Stimulated activated CD4-positive, alpha-beta T cell treated with anti-CD3 and anti-CD28 coated beads, TNF-alpha, amount 100 ng/mL, for 24 hours (primary cell): Measurements from ENCODE around the gene ENG.
"Not testable (repeated sequence)": the region's sequence is repeated elsewhere in the genome, so short reads cannot be mapped to it uniquely, and the experiment has no call there.

Experiments
- DNase-seq, 3 experiments: peaks; one replicate each; pipeline ENCODE4 v3.0.0-alpha.2; 2020; ENCODE audit warnings: low read depth in 3 of 3

ENG gene

DNA sequence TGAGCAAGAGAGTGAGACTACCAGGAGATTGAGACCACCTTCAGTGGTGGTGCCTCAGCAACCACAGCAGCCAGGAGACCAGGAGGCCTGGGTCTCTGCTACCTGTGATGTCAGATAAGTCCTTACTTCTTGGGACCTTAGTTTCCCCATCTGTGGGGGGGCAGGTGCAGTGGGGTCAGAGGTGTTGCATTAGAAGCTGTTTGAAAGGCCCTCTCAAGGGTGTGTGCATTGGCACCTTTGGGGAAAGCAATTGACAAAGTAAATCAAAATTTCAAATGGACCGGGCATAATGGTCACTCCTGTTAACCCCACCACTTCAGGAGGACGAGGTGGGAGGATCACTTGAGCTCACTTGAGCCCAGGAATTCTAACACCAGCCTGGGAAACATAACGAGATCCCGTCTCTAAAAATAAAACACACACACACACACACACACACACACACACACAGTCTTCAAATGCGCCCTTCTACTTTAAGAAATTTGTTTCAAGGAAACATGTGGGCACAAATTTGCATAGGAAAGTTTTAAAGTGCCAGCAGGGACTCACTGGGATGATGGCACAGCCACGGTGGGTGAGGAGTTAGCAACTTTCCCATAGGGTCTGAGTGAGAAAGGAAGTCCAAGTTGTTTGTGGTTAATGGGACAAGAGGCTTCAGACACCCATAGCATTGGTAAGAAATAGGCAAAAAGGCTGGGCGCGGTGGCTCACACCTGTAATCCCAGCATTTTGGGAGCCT is 24.4 kb upstream of the ENG start:
- no peak for DNase-seq

DNA sequence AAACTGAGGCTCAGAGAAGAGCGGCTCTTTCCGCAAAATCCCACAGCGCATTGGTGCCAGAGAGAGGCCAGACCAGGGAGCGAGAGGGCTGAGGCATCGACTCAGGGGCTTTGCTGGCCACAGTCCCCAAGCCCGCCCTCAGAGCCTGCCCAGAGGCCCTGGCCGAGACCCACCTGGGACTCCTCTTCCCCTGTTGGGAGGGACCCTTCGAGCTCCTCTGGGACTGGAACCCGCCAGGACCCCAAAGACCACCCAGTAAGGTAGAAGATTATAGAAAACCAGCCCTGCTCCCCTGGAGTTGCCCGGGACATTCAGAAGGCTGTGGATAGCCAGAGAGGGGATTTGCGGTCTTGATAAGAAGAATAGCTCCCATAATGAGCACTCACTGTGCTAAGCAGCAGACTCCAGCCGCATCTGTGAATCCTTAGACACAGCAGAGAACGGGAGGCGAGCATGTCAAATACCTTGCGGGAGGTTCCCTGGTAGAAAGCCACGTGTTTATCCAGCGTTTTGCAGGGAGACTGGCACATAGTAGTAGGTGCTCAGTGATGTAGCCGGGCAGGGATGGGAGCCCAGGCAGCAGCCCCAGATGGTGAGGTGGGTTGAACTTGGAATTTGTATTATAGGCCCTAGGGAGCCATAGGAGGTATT is 23.7 kb upstream of the ENG start:
- DNase-seq, result no peak

DNA sequence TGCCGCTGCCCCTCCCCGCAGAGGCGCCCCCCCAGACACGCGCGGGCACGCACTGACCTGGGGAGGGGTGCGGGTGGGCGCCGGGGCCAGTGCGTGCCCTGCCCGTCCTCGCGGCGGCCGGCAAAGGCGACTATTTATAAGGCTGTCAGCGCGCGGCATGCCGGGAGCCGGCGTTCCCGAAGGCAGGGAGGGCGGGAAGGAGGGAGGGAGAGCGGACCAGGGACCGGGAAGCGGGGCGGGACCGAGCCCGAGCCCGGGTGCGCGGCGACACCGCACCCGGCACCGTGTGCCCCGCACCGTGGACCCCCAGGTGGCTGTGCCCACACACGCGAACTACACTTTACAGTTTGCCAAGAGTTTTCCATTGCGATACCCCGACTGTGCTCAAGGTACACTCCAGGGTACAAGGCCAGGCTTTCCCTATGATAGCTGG is 23.1 kb upstream of the ENG start, which contains the start of gene AK1:
Gene AK1 (minus strand): TSS at position 110 of the 433 bp plus-strand sequence. CDS start 3,058 bp downstream, outside the sequence.
- DNase-seq, result no peak

DNA sequence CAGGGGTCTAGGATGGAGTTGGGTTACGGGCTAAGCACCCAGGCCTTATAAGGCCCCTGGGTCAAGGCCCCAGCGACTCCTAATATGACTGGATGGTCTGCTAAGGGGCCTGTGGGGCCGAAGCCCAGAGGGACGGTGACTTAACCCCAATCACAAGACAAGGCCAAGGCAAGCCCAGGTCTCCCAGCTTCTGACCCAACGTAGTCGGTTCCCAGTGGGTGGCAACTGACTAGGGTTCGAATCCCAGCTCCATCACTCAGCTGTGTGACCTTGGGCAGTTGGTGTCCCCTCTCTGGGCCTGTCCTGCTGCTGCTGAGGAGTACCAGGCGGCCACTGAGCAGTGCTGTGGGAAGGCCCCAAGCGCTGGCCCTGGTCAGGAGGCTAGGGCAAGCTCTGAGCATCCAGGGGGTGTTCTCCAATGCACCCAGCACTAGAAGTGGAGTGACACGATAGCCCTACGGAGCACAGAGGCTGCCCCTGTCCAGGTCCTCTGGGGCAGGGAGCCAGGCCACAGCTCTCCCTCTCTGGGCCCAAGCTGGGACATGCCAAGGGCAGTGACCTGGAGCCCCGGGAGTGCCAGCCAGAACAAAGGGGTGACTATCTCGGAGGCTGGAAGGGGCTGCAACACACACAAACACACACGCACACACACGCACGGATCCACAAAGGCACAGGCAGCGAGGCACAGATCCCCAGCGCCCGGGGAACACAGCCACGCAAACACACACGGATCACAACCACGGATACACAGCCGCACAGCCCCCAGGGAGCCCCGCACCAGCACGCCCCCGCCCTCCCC is 22.5 kb upstream of the ENG start:
- DNase-seq, result no peak

DNA sequence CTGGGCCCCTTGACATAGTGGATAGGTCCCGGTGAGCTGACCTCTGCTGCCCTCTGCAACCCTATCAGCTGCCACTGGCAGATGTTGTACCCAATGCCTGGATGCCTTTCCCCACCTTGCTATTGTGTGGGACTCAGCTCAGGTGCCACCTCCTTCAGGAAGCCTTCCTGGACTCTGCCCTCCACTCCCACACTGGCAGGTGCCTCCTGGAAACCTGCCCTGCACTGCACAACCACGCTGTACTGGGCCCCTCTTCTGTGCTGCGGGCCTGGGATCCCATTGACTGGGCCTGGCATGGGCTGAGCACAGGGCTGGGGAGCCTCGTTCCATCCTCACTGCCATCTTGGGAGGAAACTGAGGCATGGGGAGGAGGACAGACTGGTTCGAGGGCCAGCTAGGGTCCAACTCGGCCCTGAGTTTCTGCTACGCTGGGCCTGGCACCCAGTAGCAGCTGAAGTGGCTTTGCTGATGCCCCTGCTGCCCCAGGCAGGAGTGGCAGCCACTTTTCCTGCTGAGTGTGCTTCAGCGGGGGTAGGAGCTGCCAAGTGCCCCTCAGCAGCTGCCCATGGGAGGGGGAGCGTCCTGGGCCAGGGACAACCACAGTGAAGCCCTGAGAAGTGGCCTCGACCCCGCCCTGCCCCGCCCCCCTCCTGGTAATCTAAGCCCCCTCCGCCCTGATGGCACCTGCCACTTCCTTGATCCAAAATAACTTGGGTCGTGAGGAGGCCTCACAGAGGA is 21.7 kb upstream of the ENG start:
- DNase-seq, result no peak

DNA sequence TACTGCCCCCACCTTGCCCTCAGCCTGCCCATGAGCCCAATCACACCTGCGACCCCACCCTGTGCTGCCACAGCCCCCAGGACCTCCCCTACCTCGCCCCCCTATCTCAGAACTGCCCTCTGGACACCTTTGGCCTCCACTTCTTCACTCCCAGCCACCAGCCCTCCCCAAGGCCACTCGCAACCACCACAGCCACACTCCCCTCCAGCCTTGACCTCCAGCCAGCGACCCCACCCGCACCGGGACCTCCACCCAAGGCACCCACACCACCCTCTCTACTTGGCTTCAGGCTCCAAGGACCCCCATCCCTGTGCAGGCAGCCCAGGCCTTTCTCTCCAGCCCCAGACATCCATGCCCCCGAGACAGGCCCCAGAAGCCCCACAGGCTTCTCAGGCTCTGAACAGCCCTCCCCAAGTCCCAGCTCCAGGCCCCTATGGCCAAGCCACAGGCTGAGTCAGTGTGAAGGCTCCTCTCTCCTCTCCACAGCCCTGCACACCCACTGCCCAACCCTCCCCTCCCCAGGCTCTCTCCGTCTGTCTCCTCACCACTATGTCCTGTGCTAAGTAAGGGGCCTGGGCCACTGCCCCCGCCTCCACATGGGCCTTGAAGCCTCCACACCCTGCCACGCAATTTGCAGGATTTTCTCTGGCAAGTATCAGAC is 21.0 kb upstream of the ENG start:
- no peak for DNase-seq

DNA sequence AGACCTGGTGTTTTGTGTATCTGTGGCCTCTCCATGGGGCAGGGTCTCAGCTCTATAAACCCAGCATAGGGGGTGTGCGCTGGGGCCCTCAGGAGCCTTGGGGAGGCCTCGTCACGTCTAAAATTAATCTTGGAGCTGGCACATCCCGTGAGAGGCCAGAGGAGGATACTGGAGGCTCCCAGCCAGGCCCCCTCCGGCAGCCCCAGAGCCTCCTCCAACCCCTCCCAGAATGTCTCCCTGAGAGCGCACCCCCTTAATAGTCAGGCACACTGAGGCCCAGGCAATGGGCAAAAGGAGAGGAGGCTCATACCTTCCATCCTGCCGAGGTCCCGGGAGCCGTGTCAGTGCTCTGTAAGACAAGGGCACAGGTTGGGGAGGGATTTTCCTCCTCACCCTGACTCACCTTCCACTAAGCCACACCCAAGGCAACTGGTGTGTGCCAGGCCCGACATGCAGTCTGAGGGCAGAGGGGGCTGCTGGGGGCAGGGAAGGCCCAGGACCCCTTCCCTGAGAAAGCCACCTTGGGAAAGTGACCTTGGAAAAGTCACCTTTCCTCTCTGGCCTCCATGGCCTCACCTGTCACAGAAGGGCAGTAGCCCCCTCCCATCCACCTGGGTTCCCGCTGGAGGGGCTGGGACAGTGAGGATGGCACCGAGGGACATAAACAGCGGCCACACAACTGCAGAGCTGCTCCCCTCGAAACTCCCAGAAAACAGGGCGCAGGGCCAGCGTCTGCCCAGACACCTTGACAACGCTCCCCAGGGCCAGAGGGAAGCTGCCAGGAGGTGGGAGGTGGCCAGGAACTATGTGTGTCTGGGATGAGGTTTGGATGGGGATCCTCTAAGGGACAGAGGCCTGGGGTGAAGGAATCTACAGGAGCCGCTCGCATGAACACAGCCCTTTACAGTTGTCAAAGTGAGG is 20.1 kb upstream of the ENG start:
- no peak for DNase-seq

DNA sequence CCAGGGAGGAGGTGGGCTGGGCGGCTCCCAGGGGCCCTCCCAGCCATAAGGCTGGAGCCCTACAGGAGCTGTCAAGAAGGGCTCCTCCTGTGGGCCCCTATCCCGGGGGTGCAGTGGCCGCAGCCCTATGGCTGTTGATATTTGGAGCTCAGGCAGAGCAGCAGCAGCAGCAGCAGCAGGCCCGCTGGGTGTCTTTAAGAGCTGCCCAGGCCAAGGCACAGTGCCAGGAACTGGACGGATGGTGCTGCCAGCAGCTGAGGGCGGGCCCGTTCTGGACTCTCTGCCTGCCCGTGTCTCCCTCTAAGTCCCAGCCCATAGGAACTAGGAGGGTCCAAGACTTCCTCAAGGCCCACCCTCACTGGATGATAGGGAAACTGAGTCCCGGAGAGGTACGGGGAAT is 19.4 kb upstream of the ENG start:
- no peak for DNase-seq

DNA sequence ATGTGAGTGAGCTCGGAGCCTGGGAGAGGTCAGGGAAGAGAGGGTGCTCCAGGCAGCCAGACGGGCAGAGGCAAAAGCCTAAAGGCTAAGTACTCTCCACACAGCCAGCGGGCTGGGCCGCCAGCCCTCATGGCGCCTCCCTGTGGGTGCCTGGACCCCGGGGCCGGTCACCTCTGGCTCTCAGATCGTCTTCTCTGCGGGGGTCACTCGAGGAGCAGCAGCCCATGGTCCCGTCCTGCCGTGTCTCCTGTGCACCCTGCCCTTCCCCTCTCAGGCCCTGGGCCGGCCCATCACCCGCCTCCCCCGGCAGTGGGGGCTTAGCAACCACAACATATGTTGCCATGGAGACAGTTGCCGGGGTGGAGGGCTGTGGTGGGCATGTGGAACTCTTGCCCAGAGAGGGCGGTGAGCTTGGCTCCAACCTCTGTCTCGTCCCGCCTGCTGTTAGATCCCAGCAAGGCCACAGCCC is 18.8 kb upstream of the ENG start:
- DNase-seq, result no peak

DNA sequence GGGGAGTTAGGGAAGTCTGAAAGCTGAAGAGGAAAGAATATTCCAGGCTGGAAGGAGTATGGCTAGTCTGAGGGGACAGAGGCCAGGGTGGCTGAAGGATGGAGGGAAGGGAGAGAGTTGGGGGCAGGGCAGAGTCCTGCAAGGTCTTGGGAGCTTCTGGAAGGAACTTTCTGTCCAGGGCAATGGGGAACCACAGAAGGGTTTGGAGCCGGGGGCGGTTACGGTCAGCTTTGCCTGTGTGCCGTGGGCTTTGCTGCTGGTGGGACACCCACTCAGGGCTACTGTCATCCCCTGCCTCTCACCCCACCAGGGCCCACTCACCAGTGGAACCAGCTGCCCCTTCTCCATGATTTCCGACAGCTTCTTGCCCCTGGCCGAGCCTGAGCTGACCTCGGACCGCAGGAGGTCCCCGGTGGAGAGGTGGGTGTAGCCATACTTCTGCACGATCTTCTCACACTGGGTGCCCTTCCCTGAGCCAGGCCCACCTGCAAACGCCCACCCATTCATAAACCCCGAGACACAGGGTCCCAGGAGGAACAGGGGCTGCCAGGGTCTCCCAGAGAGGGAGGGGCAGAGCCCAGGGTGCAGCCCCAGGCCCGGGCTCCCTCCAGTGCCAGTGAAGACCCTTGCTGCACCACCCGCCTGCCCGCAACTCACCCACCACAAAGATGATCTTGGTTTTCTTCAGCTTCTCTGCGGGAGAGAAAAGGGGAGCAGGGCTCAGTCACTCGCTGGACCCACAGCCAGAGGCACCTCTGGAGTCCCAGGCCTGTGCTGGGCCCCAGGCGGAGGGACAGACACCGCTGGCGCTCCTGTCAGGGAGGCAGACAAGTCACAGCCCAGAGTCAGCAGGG is 18.1 kb upstream of the ENG start:
- no peak for DNase-seq

DNA sequence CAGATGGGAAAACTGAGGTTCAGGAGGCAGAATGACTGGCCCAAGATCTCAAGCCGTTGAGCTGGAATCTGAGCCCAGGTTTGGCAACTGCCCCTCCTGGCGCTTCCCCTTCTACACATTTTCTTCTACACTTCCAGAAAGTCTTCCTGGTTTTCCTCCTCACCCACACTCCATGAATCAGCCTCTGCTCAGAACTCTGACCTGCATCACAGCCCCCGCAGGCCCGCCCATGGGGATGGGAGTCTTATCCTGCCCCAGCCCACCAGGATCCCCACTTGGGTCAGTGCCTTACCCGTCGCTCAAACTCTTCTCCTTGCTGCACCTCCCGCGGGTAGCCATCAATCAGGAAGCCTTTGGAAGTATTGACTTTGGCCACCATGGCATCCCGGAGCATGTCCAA is 17.1 kb upstream of the ENG start:
- DNase-seq, result no peak

DNA sequence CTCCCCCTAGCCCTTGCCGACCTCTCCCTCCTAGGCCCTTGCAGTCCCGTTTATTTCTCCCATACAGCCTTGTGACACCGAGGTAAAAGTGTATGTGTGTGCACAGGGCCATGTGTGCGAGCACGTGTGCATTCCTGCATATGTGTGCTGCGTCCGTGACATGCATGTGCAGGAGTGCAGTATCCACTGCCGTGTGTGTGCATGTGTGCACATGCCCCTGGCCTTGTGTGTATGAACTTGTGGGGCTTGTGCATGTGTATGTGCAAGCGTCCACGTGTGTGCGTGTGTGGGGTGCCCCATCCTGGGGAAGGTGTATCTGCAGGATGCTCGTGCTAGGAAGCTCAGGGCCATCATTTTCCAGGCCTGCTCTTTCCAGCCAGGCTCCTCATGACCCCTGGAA is 16.4 kb upstream of the ENG start:
- DNase-seq, result no peak

DNA sequence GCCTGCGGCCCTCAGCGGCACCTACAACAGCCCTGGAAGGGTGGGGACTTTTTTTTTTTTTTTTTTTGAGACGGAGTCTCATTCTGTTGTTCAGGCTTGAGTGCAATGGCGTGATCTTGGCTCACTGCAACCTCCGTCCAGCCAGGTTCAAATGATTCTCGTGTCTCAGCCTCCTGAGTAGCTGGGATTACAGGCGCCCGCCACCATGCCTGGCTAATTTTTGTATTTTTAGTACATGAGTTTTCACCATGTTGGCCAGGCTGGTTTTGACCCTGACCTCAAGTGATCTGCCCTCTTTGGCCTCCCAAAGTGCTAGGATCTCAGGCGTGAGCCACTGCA is 15.7 kb upstream of the ENG start:
- DNase-seq, result not testable (repeated sequence)

DNA sequence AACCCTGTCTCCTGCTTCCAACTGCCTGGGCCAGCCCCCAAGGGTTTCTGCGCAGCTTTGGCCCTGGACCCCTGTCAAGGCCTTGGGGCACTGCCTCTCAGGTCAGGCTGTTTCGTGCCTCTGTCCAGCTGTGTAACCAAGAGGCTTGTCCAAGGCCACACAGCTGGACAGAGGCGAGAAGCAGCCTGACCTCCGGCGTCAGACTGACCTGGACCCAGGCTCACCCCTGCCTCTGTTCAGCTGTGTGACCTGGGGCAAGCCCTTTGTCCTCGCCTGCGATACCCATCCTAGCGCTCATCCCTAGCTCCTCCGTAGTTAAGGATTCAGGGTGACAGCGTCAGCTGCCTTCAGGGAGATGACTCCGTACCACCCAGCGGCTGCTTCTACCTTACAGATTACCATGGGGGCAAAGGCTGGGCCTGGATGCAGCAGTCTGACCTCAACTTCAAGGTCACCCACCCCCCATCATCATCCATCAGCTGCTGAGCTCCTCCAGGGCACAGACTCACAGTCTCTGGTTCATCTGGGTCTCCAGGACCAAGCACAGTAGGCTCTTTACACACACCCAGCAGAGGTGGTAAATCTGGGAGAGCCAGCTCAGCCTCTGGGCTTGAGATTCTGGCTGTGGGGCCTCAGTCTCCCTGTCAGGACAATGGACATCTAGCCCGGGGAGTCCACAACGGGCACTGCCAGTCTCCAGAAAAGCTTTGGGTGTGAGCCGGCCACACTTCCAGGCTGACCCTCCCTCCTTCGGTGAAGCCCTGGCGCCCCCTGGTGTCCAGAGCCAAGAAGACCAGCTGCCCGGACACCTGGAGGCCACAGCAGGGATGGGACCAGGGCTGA is 15.1 kb upstream of the ENG start:
- DNase-seq, result peak; percentile 62 to 84 (median 70)

DNA sequence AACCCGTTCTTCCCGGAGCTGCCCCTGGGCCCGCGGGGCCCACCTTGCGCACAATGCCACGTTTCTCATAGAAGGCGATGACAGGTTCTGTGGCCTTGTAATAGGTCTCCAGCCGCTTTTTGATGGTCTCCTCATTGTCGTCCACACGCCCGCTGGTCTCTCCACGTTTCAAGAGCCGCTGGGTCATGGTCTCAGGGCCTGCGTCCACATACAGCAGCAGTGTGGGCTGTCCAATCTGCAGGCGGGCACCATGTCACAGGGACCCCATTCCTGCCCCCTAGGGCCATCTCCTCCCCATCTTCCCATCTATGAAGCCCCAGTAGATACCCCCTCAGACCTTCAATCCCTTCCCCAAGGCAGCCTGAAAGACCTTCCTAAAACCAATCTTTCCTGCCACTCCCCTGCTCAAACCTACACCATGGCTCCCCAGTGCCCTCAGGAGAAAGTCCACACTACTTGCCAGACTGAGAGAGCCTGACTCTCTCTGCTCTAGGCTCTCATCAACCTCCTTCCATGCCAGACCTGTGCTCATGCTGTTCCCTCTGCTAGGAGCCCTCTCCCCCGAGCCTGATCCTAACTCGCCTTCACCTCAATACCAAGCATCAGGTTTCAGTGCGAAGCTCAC is 13.9 kb upstream of the ENG start:
- DNase-seq, result no peak

DNA sequence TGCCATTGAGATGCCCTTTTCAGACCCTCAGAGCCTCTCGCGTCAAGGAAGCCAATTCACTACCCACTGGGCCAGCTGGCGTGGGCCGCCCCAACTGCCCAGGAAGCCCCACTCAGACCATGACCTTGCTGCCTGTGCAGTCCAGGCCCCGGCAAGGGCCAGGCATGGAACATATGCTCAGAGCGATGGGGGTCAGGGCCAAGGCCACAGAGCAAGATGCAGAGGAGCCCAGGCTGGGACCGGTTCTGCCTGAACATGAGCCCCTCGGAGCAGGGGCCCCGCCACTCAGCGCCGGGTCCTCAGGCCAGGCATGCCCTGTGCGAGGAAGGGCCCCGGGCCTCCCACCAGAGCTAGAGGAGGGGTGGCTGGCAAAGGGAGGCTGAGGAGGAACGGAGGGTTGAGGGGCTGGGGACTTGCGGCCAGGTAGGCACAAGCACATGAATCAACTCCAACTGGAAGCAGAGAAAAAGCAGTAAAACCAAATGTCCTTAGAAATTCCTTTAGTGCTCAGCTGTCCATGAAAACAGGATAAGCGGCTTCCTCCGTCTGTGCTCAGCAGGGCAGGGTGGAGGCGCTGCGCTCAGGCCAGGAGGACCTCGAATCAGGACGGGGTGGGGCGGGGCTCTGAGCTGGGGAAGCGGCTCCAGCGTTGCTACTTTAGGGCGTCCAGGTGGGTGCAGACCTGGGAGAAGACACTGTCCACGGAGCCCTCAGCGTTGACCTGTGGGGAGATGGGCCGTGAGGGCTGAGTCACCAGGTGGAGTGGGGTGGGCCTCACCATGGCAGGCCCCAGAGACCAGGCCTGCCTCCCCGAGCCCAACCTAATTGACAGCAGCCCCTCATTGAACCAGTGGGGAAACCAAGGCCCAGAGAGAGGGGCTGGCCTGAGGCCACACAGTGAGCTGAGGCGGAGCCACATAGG is 13.2 kb upstream of the ENG start:
- DNase-seq, result no peak

DNA sequence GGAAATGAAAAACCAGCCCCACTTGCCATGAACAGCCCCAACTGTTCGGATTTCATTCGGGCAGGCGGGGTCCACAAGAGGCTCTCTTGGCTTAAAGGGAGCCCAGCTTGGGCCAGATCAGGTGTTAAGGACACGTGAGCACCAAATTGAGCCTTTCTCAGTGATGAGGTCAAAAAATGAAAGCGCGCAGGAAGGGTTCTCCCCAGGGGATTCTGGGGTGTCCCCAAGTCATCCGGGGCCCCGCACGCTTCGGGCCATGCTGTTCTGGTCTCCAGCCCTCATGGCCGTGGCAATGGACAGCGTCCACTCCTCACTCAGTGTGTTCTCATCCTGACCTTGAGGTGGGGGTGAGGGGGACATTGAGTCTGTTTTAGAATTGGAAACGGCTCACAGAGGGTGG is 12.1 kb upstream of the ENG start:
- DNase-seq, result no peak
